HG03575 (cell line): Measurements from ENCODE around the gene DNAH2.
A peak's percentile ranks its signal among the peaks of the same experiment; 100 is the strongest.
"Not testable (repeated sequence)": the region's sequence is repeated elsewhere in the genome, so short reads cannot be mapped to it uniquely, and the experiment has no call there.

Experiments used
- ATAC-seq: cut with Tn5 transposase; IDR thresholded peaks from one replicate; pipeline ENCODE4 v1.9.1; 2021; ENCODE audit not compliant: unreplicated experiment, insufficient number of reproducible peaks, low FRiP score; ENCODE audit errors: extremely low read depth

The DNAH2 gene

GRCh38 chr17:7854078-7854777 is 136.7 kb downstream of the DNAH2 start:
- ATAC-seq = no peak

GRCh38 chr17:7854851-7855659 is 137.5 kb downstream of the DNAH2 start, which contains the start of gene TMEM88:
Gene TMEM88, plus strand, starts transcription at chr17:7855066. Its CDS starts 9 bp downstream, at chr17:7855075.
- ATAC-seq = no peak

GRCh38 chr17:7855660-7856010 is 138.1 kb downstream of the DNAH2 start:
- no peak for ATAC-seq

- ATAC-seq = no peak
Measured at GRCh38 chr17:7856011-7856810, 138.7 kb downstream of the DNAH2 start.

- peak; percentile 48 for ATAC-seq
Measured at GRCh38 chr17:7856811-7857712, 139.5 kb downstream of the DNAH2 start, which contains the start of gene NAA38. Gene NAA38, minus strand, starts transcription at chr17:7857559. Its CDS starts 96 bp downstream, at chr17:7857463.

GRCh38 chr17:7857713-7858521 is 140.4 kb downstream of the DNAH2 start, which contains the start of gene CYB5D1:
Gene CYB5D1, plus strand, starts transcription at chr17:7858003. Its CDS starts 132 bp downstream, at chr17:7858135.
- peak; percentile 19 for ATAC-seq

GRCh38 chr17:7858522-7858810 is 140.9 kb downstream of the DNAH2 start:
- ATAC-seq = no peak

- no peak for ATAC-seq
Measured at GRCh38 chr17:7859028-7859427, 141.5 kb downstream of the DNAH2 start.

GRCh38 chr17:7862692-7863437 is 145.3 kb downstream of the DNAH2 start:
- no peak for ATAC-seq

- ATAC-seq = not testable (repeated sequence)
Measured at GRCh38 chr17:7864384-7864783, 146.8 kb downstream of the DNAH2 start.

- no peak for ATAC-seq
Measured at GRCh38 chr17:7864995-7865650, 147.6 kb downstream of the DNAH2 start.

- ATAC-seq = no peak
Measured at GRCh38 chr17:7867881-7868329, 150.4 kb downstream of the DNAH2 start.

GRCh38 chr17:7873051-7873450 is 155.5 kb downstream of the DNAH2 start:
- no peak for ATAC-seq

GRCh38 chr17:7875804-7876370 is 158.3 kb downstream of the DNAH2 start:
- no peak for ATAC-seq

GRCh38 chr17:7878234-7878633 is 160.7 kb downstream of the DNAH2 start:
- ATAC-seq = no peak

GRCh38 chr17:7880076-7880868 is 162.7 kb downstream of the DNAH2 start:
- ATAC-seq = no peak
